Lower lobe of right lung (tissue), 2 donors: Measurements from ENCODE around the gene AUTS2. TPM values are rescaled to one million over a fixed set of nuclear protein-coding genes. Genes with fewer than 3 reads are reported as not detected.

Experiments
- ATAC-seq, 2 donors: fragments of 200-7000 bp; cut with Tn5 transposase; one replicate each; pipeline ENCODE4 v1.9.1; 2020 to 2022; ENCODE audit warnings: mild to moderate bottlenecking in 2 of 2, moderate library complexity in 2 of 2
- DNase-seq: peaks from one replicate; pipeline ENCODE4 v3.0.0-alpha.2; 2020
- H3K27ac ChIP-seq: fragments of 200-600 bp; one replicate; pipeline ENCODE4 v1.8.0; 2022
- H3K27me3 ChIP-seq: fragments of 200-600 bp; one replicate; pipeline ENCODE4 v1.8.0; 2022; ENCODE audit warnings: low read depth
- H3K36me3 ChIP-seq: fragments of 200-600 bp; one replicate; pipeline ENCODE4 v1.8.0; 2022; ENCODE audit warnings: mild to moderate bottlenecking
- H3K4me1 ChIP-seq: fragments of 200-600 bp; one replicate; pipeline ENCODE4 v1.8.0; 2022
- H3K4me3 ChIP-seq: fragments of 200-600 bp; one replicate; pipeline ENCODE4 v1.8.0; 2022; ENCODE audit warnings: mild to moderate bottlenecking
- H3K9me3 ChIP-seq: fragments of 200-600 bp; one replicate; pipeline ENCODE4 v1.8.0; 2022
- CTCF ChIP-seq: fragments of 200-600 bp; IDR thresholded peaks from one replicate; pipeline ENCODE4 v1.8.0; 2022; ENCODE audit warnings: antibody characterized with exemption, mild to moderate bottlenecking
- intact Hi-C: fragments of 100-400 bp; cut with DNase I; formaldehyde crosslinking; loops from one replicate; pipeline ENCODE4 v1.11.0; 2022
- total RNA-seq: library from RNA; stranded (reverse); fragmentation: NEBNext Ultra II Directional; extraction: Animal tissue kit (Norgen Biotek cat#: 25700); gene quantifications from one replicate; pipeline ENCODE4 v1.2.1, GENCODE V29; 2021
- donor health status: DM: no; HTN: yes; CAD: no; lungs with severe emphysema.

The AUTS2 gene
- total RNA-seq, 1 donor from 2014 or later, result 45.7 TPM

GRCh38 chr7:69676247-69676646, 78.0 kb downstream of the AUTS2 start:
- Histone ChIP-seq H3K4me1 (no peaks in the 10 kb centered on the region), H3K9me3 (no peaks in the 10 kb centered on the region), H3K4me3 (no peak overlapping the region), H3K27me3 (no peaks in the 10 kb centered on the region), H3K36me3 (no peaks in the 10 kb centered on the region), H3K27ac (no peak overlapping the region)
- ATAC-seq, result no peak
- DNase-seq, result no peak
- intact Hi-C loops, result no loop called here
- no peak for TF ChIP-seq CTCF

- no peak for DNase-seq
- H3K4me1 ChIP-seq, result no peaks in the 10 kb centered on the region
- peak; percentile 23 for TF ChIP-seq CTCF
- H3K36me3 ChIP-seq, result no peaks in the 10 kb centered on the region
- H3K27ac ChIP-seq, result no peak overlapping the region
- ATAC-seq, result no peak
- no peaks in the 10 kb centered on the region for H3K27me3 ChIP-seq
- intact Hi-C loops, result no loop called here
- H3K4me3 ChIP-seq, result no peak overlapping the region
- H3K9me3 ChIP-seq, result no peaks in the 10 kb centered on the region
These were observed 79.0 kb downstream of the AUTS2 start for GRCh38 chr7:69677054-69677852.

GRCh38 chr7:69677881-69678493, 79.7 kb downstream of the AUTS2 start:
- H3K4me3 ChIP-seq, result no peak overlapping the region
- DNase-seq (no peak), ATAC-seq (no peak)
- no peak for TF ChIP-seq CTCF
- H3K4me1 ChIP-seq, result no peaks in the 10 kb centered on the region
- H3K27me3 ChIP-seq, result no peaks in the 10 kb centered on the region
- intact Hi-C loops, result no loop called here
- no peaks in the 10 kb centered on the region for H3K9me3 ChIP-seq
- H3K36me3 ChIP-seq, result no peaks in the 10 kb centered on the region
- H3K27ac ChIP-seq, result no peak overlapping the region

GRCh38 chr7:69678494-69679187, 80.4 kb downstream of the AUTS2 start:
- Histone ChIP-seq H3K27ac (no peak overlapping the region), H3K4me3 (no peak overlapping the region)
- intact Hi-C loops, result no loop called here

GRCh38 chr7:69681181-69681580, 82.9 kb downstream of the AUTS2 start:
- no peak for DNase-seq
- H3K4me3 ChIP-seq, result no peak overlapping the region
- no peak overlapping the region for H3K27ac ChIP-seq
- no peaks in the 10 kb centered on the region for H3K27me3 ChIP-seq
- H3K4me1 ChIP-seq, result no peaks in the 10 kb centered on the region
- no peaks in the 10 kb centered on the region for H3K36me3 ChIP-seq
- H3K9me3 ChIP-seq, result no peaks in the 10 kb centered on the region
- intact Hi-C loops, result no loop called here
- no peak for TF ChIP-seq CTCF
- no peak for ATAC-seq

More at GRCh38 chr7:69678494-69679187, 80.4 kb downstream of the AUTS2 start:
- H3K36me3 ChIP-seq, result no peaks in the 10 kb centered on the region
- no peak for ATAC-seq
- no peaks in the 10 kb centered on the region for H3K27me3 ChIP-seq
- DNase-seq, result no peak
- H3K4me1 ChIP-seq, result no peaks in the 10 kb centered on the region
- no peaks in the 10 kb centered on the region for H3K9me3 ChIP-seq
- no peak for TF ChIP-seq CTCF
